HG03095 (cell line): ENCODE results near the gene MED8.
A peak's percentile ranks its signal among the peaks of the same experiment; 100 is the strongest.

Experiments
- ATAC-seq: cut with Tn5 transposase; IDR thresholded peaks from one replicate; pipeline ENCODE4 v1.9.1; 2021; ENCODE audit warnings: moderate library complexity; ENCODE audit not compliant: unreplicated experiment

The MED8 gene

GRCh38 chr1:43363283-43363934 lies 26.2 kb downstream of the MED8 start:
- no peak for ATAC-seq

GRCh38 chr1:43360616-43361015 lies 29.0 kb downstream of the MED8 start:
- ATAC-seq, result no peak

- ATAC-seq, result no peak
Observed at GRCh38 chr1:43359696-43360095, 29.9 kb downstream of the MED8 start.

GRCh38 chr1:43358746-43359693 lies 30.6 kb downstream of the MED8 start, which contains the start of gene CDC20:
CDC20 (plus strand) TSS chr1:43358981; CDS start chr1:43359216, 235 bp downstream.
- ATAC-seq, result peak; percentile 91

- no peak for ATAC-seq
Observed at GRCh38 chr1:43358121-43358745, 31.4 kb downstream of the MED8 start.

GRCh38 chr1:43357251-43357650 lies 32.3 kb downstream of the MED8 start:
- ATAC-seq, result no peak

GRCh38 chr1:43354936-43355335 lies 34.7 kb downstream of the MED8 start:
- ATAC-seq, result no peak

- ATAC-seq, result no peak
Observed at GRCh38 chr1:43354471-43354870, 35.1 kb downstream of the MED8 start.

GRCh38 chr1:43352881-43353280 lies 36.7 kb downstream of the MED8 start:
- no peak for ATAC-seq

- ATAC-seq, result no peak
Observed at GRCh38 chr1:43352351-43352705, 37.3 kb downstream of the MED8 start.

- no peak for ATAC-seq
Observed at GRCh38 chr1:43351421-43352350, 37.9 kb downstream of the MED8 start.

- ATAC-seq, result no peak
Observed at GRCh38 chr1:43350976-43351375, 38.6 kb downstream of the MED8 start.

GRCh38 chr1:43349594-43350306 lies 39.9 kb downstream of the MED8 start:
- ATAC-seq, result no peak

- ATAC-seq, result no peak
Observed at GRCh38 chr1:43348809-43349593, 40.6 kb downstream of the MED8 start.

GRCh38 chr1:43348343-43348808 lies 41.2 kb downstream of the MED8 start:
- no peak for ATAC-seq

GRCh38 chr1:43346636-43347035 lies 43.0 kb downstream of the MED8 start:
- ATAC-seq, result no peak

- ATAC-seq, result no peak
Observed at GRCh38 chr1:43345120-43345519, 44.5 kb downstream of the MED8 start.

- ATAC-seq, result no peak
Observed at GRCh38 chr1:43344267-43344850, 45.2 kb downstream of the MED8 start.

GRCh38 chr1:43340559-43340958 lies 49.0 kb downstream of the MED8 start:
- no peak for ATAC-seq
